ENCODE measurements around the gene CLEC19A.

DNA sequence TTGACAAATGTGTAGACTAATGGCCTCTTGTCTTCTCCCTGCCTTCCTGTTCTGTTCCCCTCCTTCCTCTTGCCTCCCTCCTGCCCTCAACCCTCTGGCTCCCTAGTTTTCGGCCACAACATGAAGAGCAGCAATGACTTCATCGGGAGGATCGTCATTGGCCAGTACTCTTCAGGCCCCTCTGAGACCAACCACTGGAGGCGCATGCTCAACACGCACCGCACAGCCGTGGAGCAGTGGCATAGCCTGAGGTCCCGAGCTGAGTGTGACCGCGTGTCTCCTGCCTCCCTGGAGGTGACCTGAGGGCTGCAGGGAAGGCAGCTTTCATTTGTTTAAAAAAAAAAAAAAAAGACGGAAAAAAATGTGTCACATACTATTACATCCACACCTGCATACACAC is 18.8 kb upstream of the CLEC19A start:
- TF ChIP-seq, protein P1, sequence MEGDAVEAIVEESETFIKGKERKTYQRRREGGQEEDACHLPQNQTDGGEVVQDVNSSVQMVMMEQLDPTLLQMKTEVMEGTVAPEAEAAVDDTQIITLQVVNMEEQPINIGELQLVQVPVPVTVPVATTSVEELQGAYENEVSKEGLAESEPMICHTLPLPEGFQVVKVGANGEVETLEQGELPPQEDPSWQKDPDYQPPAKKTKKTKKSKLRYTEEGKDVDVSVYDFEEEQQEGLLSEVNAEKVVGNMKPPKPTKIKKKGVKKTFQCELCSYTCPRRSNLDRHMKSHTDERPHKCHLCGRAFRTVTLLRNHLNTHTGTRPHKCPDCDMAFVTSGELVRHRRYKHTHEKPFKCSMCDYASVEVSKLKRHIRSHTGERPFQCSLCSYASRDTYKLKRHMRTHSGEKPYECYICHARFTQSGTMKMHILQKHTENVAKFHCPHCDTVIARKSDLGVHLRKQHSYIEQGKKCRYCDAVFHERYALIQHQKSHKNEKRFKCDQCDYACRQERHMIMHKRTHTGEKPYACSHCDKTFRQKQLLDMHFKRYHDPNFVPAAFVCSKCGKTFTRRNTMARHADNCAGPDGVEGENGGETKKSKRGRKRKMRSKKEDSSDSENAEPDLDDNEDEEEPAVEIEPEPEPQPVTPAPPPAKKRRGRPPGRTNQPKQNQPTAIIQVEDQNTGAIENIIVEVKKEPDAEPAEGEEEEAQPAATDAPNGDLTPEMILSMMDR (IDR thresholded peaks at IDR 0.05): no peak
- TF ChIP-seq POLR2A (IDR thresholded peaks at IDR 0.05): no peak
